Adrenal gland (tissue), 5 donors: ENCODE data around the gene APCDD1L.

Source experiments
- POLR2A ChIP-seq, 2 donors: fragments of 450-650 bp; IDR thresholded peaks; one replicate each; pipeline ENCODE4 v1.6.1; 2017; ENCODE audit warnings: antibody characterized with exemption in 2 of 2, mild to moderate bottlenecking in 2 of 2, moderate library complexity in 1 of 2
- TF ChIP-seq, protein P1 (sequence below), 6 experiments: fragments of 450-650 bp in 4 of 6; fragments of 200-600 bp in 2 of 6; sonication (generic) in 1 of 6; IDR thresholded peaks; 1 replicate in 5 of 6; 2 replicates in 1 of 6; pipeline versions ENCODE4 v1.5.1 to v1.8.0; 2016 to 2021; ENCODE audit warnings: antibody characterized with exemption in 6 of 6, mild to moderate bottlenecking in 2 of 6, moderate library complexity in 1 of 6
- donor health status: DM: no; HTN: no; CAD: no.

DNA sequence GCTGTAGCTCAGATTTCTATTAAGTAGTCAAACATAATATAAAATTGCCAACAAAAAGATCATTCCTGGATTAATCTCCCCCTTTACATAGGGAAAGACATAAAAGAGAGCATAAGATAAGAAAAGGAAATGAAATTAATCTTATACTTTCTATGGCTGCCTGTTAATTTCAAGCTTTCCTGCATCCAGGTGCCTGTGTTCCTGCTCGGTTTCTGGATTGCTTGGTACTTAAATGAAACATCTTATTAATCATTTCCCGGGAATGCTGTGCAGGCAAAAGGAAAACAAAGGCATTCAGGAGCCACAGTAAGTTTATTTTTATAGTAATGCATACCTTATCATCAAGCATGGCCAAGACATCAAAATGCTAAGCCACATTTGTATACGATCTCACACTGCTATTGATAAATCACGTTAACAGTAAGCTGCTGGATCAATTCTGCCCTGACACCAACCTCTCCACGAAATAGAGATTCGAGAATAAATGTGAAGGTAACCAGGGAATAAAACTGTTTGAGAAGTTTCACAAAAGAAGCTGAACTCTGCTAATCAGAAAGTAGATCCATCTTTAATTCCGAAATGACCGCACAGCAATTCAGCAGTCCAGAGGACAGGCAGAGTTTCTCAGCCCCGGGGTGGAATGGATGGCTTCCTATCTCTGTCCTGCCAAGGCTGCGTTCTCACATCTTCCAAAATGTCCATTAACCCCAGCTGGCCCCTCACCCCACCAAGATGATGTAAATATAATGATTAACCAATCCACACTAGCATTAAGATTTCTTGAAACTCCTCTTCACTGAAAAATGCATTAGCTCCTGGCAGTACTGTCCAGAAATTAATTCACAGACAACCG is 32.6 kb upstream of the APCDD1L start:
- TF ChIP-seq, protein P1, sequence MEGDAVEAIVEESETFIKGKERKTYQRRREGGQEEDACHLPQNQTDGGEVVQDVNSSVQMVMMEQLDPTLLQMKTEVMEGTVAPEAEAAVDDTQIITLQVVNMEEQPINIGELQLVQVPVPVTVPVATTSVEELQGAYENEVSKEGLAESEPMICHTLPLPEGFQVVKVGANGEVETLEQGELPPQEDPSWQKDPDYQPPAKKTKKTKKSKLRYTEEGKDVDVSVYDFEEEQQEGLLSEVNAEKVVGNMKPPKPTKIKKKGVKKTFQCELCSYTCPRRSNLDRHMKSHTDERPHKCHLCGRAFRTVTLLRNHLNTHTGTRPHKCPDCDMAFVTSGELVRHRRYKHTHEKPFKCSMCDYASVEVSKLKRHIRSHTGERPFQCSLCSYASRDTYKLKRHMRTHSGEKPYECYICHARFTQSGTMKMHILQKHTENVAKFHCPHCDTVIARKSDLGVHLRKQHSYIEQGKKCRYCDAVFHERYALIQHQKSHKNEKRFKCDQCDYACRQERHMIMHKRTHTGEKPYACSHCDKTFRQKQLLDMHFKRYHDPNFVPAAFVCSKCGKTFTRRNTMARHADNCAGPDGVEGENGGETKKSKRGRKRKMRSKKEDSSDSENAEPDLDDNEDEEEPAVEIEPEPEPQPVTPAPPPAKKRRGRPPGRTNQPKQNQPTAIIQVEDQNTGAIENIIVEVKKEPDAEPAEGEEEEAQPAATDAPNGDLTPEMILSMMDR (IDR thresholded peaks at IDR 0.05), result no peak
- no peak for TF ChIP-seq POLR2A (IDR thresholded peaks at IDR 0.05)
